GM12891 (cell line): ENCODE measurements around the gene SERF2.

Experiments used
- POLR2A ChIP-seq: IDR thresholded peaks from 2 replicates; pipeline ENCODE4 v1.6.1; 2011; ENCODE audit warnings: low read depth, low read length, control low read depth
- POLR2AphosphoS5 ChIP-seq: IDR thresholded peaks from 2 replicates; pipeline ENCODE4 v1.6.1; 2011; ENCODE audit warnings: low read depth, low read length, control low read depth
- TAF1 ChIP-seq: IDR thresholded peaks from 2 replicates; pipeline ENCODE4 v1.6.1; 2011; ENCODE audit warnings: low read depth, low read length, control low read depth

GRCh38 chr15:43749690-43750345 lies 42.3 kb upstream of the SERF2 start:
- no peak for TF ChIP-seq POLR2A
- no peak for TF ChIP-seq TAF1
- TF ChIP-seq POLR2AphosphoS5, result no peak
